NCI-H128 (cell line): ENCODE data around the gene ATAD3A.
"Not testable (repeated sequence)": the region's sequence is repeated elsewhere in the genome, so short reads cannot be mapped to it uniquely, and the experiment has no call there.

Experiments
- DNase-seq: peaks from one replicate; lab custom pipeline; 2025; ENCODE audit not compliant: unreplicated experiment; lab: John Stamatoyannopoulos, UW

ATAD3A gene

GRCh38 chr1:1554550-1554925 is 42.6 kb downstream of the ATAD3A start:
- no peak for DNase-seq

GRCh38 chr1:1554926-1555915 is 43.3 kb downstream of the ATAD3A start:
- DNase-seq, result no peak

GRCh38 chr1:1556505-1556904 is 44.5 kb downstream of the ATAD3A start:
- DNase-seq, result no peak

- not testable (repeated sequence) for DNase-seq
These were observed 45.0 kb downstream of the ATAD3A start for GRCh38 chr1:1556961-1557360.

GRCh38 chr1:1557688-1558087 is 45.7 kb downstream of the ATAD3A start:
- not testable (repeated sequence) for DNase-seq

GRCh38 chr1:1558591-1558990 is 46.6 kb downstream of the ATAD3A start:
- DNase-seq, result no peak

GRCh38 chr1:1559066-1559465 is 47.1 kb downstream of the ATAD3A start:
- no peak for DNase-seq

- DNase-seq, result no peak
These were observed 48.2 kb downstream of the ATAD3A start for GRCh38 chr1:1560178-1560577.

- no peak for DNase-seq
These were observed 50.0 kb downstream of the ATAD3A start for GRCh38 chr1:1561801-1562470.

GRCh38 chr1:1562556-1563195 is 50.7 kb downstream of the ATAD3A start:
- no peak for DNase-seq

GRCh38 chr1:1563688-1564087 is 51.7 kb downstream of the ATAD3A start:
- no peak for DNase-seq

GRCh38 chr1:1564268-1564667 is 52.3 kb downstream of the ATAD3A start:
- no peak for DNase-seq

GRCh38 chr1:1565340-1565739 is 53.4 kb downstream of the ATAD3A start:
- DNase-seq, result no peak

- no peak for DNase-seq
These were observed 55.4 kb downstream of the ATAD3A start for GRCh38 chr1:1567152-1567875.

- DNase-seq, result no peak
These were observed 55.9 kb downstream of the ATAD3A start for GRCh38 chr1:1567891-1568291.

GRCh38 chr1:1569341-1569740 is 57.4 kb downstream of the ATAD3A start:
- DNase-seq, result no peak

- peak; percentile 56 for DNase-seq
These were observed 62.1 kb downstream of the ATAD3A start for GRCh38 chr1:1573843-1574720.

GRCh38 chr1:1574721-1575537 is 63.0 kb downstream of the ATAD3A start, which contains the start of gene SSU72:
Gene SSU72 (minus strand): TSS chr1:1574863. CDS start chr1:1574557, 306 bp downstream.
- peak; percentile 81 for DNase-seq

- DNase-seq, result no peak
These were observed 65.5 kb downstream of the ATAD3A start for GRCh38 chr1:1577367-1578011.
